Liver (tissue), 9 donors: Measurements from ENCODE around the gene KLF6. TPM values are rescaled to one million over a fixed set of nuclear protein-coding genes. Genes with fewer than 3 reads are reported as not detected.
A peak's percentile ranks its signal among the peaks of the same experiment; 100 is the strongest.

ENCODE experiments used
- DNase-seq: peaks from one replicate; pipeline ENCODE4 v3.0.0-alpha.2; 2017; ENCODE audit warnings: low spot score
- H3K27ac ChIP-seq, 2 donors: one replicate each; pipeline ENCODE4 v1.7.0; 2013; ENCODE audit warnings: inconsistent platforms in 2 of 2, low read length in 2 of 2, control low read depth in 1 of 2, low read depth in 1 of 2, mild to moderate bottlenecking in 1 of 2
- H3K27me3 ChIP-seq, 4 donors: one replicate each; pipeline versions ENCODE4 v1.6.1 to v1.7.0; 2013; ENCODE audit warnings: low read length in 3 of 4, inconsistent platforms in 1 of 4, mild to moderate bottlenecking in 1 of 4, moderate library complexity in 1 of 4; ENCODE audit not compliant: control insufficient read depth in 4 of 4, insufficient read depth in 4 of 4
- H3K36me3 ChIP-seq, 4 donors: one replicate each; pipeline versions ENCODE4 v1.6.1 to v1.7.0; 2013; ENCODE audit warnings: low read length in 3 of 4, mild to moderate bottlenecking in 3 of 4, low read depth in 1 of 4, moderate library complexity in 1 of 4; ENCODE audit not compliant: control insufficient read depth in 4 of 4, insufficient read depth in 3 of 4
- H3K4me1 ChIP-seq, 4 donors: one replicate each; pipeline versions ENCODE4 v1.6.1 to v1.7.0; 2013; ENCODE audit warnings: low read length in 3 of 4, mild to moderate bottlenecking in 3 of 4, moderate library complexity in 1 of 4; ENCODE audit not compliant: control insufficient read depth in 4 of 4, insufficient read depth in 4 of 4
- H3K4me3 ChIP-seq, 3 donors: one replicate each; pipeline versions ENCODE4 v1.6.1 to v1.7.0; 2013; ENCODE audit warnings: low read length in 3 of 3, control low read depth in 1 of 3, low read depth in 1 of 3, mild to moderate bottlenecking in 1 of 3
- H3K9ac ChIP-seq, 2 donors: one replicate each; pipeline ENCODE4 v1.7.0; 2013; ENCODE audit warnings: low read length in 2 of 2, mild to moderate bottlenecking in 2 of 2, moderate library complexity in 2 of 2, control low read depth in 1 of 2, low read depth in 1 of 2
- H3K9me3 ChIP-seq, 4 donors: one replicate each; pipeline versions ENCODE4 v1.6.1 to v1.7.0; 2013; ENCODE audit warnings: low read length in 3 of 4; ENCODE audit not compliant: control insufficient read depth in 4 of 4
- EGR1 ChIP-seq, 2 donors: IDR thresholded peaks; 2 replicates each; pipeline ENCODE4 v1.6.1; 2016 to 2018; ENCODE audit warnings: antibody characterized with exemption in 2 of 2, low read depth in 2 of 2
- FOXA1 ChIP-seq: IDR thresholded peaks from 2 replicates; pipeline ENCODE4 v1.6.1; 2016; ENCODE audit warnings: antibody characterized with exemption
- GABPA ChIP-seq, 2 donors: IDR thresholded peaks in 1 of 2; conservative IDR thresholded peaks in 1 of 2; 2 replicates each; pipeline ENCODE4 v1.6.1; 2016; ENCODE audit warnings: antibody characterized with exemption in 2 of 2, mild to moderate bottlenecking in 1 of 2, moderate library complexity in 1 of 2
- HNF4G ChIP-seq: IDR thresholded peaks from 2 replicates; pipeline ENCODE4 v1.6.1; 2016; ENCODE audit warnings: antibody characterized with exemption
- JUND ChIP-seq, 2 donors: IDR thresholded peaks; 2 replicates each; pipeline ENCODE4 v1.6.1; 2016; ENCODE audit warnings: antibody characterized with exemption in 2 of 2
- NR2F2 ChIP-seq: IDR thresholded peaks from 2 replicates; pipeline ENCODE4 v1.6.1; 2016; ENCODE audit warnings: antibody characterized with exemption
- RAD21 ChIP-seq, 2 donors: IDR thresholded peaks; 2 replicates each; pipeline ENCODE4 v1.6.1; 2016; ENCODE audit warnings: antibody characterized with exemption in 2 of 2, mild to moderate bottlenecking in 2 of 2
- RXRA ChIP-seq, 2 donors: IDR thresholded peaks; 2 replicates each; pipeline ENCODE4 v1.6.1; 2017 to 2018; ENCODE audit warnings: antibody characterized with exemption in 2 of 2, mild to moderate bottlenecking in 1 of 2
- SP1 ChIP-seq: IDR thresholded peaks from 2 replicates; pipeline ENCODE4 v1.6.1; 2018; ENCODE audit warnings: antibody characterized with exemption, mild to moderate bottlenecking
- TAF1 ChIP-seq: conservative IDR thresholded peaks from 2 replicates; pipeline ENCODE4 v1.6.1; 2016; ENCODE audit warnings: antibody characterized with exemption, mild to moderate bottlenecking
- YY1 ChIP-seq: IDR thresholded peaks from 2 replicates; pipeline ENCODE4 v1.6.1; 2016; ENCODE audit warnings: antibody characterized with exemption, mild to moderate bottlenecking
- whole genome bisulfite sequencing: extraction: QIAGEN DNeasy Blood & Tissue Kit; methylation state at CpG from one replicate; pipeline ENCODE4 v1.1.7; 2013; 5-methylcytosine and 5-hydroxymethylcytosine counted together
- polyA plus RNA-seq, 2 donors: library from polyadenylated mRNA; stranded (reverse) in 1 of 2; unstranded in 1 of 2; fragments of 200-250 nt in 1 of 2; fragments of >200 nt in 1 of 2; fragmentation: Nextera tagmentation in 1 of 2; extraction: Ambion mirVana in 1 of 2; gene quantifications; one replicate each; pipeline versions ENCODE4 v1.2.1 to v1.2.3, GENCODE V29; 2013 to 2015
- total RNA-seq, 2 donors: library from RNA; depleted of rRNA; stranded (reverse); fragments of >200 nt; gene quantifications; one replicate each; pipeline ENCODE4 v1.2.3, GENCODE V29; 2014
- TF ChIP-seq, protein P1 (sequence below): IDR thresholded peaks from 2 replicates; pipeline ENCODE4 v1.6.1; 2016; ENCODE audit warnings: antibody characterized with exemption
- TF ChIP-seq, protein P2 (sequence below): IDR thresholded peaks from 2 replicates; pipeline ENCODE4 v1.6.1; 2016; ENCODE audit warnings: antibody characterized with exemption
- TF ChIP-seq, protein P3 (sequence below): fragments of 150-350 bp; IDR thresholded peaks from 2 replicates; pipeline ENCODE4 v1.5.1; 2017; ENCODE audit warnings: improper control_type of control experiment, low read depth, low read length; ENCODE audit not compliant: missing input control
- TF ChIP-seq, protein P4 (sequence below): IDR thresholded peaks from 2 replicates; pipeline ENCODE4 v1.6.1; 2016; ENCODE audit warnings: antibody characterized with exemption
- TF ChIP-seq, protein P5 (sequence below): IDR thresholded peaks from 2 replicates; pipeline ENCODE4 v1.6.1; 2016; ENCODE audit warnings: antibody characterized with exemption, mild to moderate bottlenecking
- donor health status: healthy.
- donor health status: healthy.
- donor health status: healthy.
- donor health status: healthy.
- donor health status: healthy.

The KLF6 gene
- total and polyA plus RNA-seq, 4 donors = 11.0 to 124 (median 22.2) TPM

DNA sequence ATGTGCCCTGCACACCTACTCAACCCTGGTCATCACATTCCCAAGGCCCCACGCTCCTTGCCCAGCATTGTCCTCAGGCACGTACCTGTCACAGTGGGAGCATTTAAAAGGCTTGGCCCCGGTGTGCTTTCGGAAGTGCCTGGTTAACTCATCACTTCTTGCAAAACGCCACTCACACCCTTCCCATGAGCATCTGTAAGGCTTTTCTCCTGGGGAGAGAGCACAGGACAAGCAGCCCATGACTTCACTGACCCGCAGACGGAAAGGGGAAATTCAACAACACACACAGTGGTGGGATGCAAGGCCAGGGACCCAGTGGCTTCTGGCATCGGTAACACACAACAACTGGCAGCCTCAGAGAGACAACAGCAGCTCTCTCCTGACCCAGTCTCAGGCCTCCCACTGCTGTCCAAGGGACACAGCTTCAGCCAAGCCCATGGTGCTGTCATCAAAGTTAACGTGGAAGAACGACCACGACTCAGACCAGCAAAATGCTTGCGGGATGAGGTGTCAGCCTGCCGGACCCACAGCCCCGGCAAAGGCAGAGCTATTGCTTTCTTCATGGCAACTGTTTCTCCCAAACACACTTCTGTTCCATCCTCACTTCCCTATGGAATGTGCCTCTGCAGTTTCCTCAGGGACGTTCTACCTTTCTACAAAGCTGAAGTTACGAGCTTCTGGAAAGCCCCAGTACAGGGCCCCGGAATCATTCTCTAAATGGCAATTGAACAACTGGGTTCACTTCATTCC, 4.8 kb downstream of the KLF6 start:
- H3K27ac ChIP-seq = peak overlapping the region; percentile 89 to 100
- TF ChIP-seq, protein P1, sequence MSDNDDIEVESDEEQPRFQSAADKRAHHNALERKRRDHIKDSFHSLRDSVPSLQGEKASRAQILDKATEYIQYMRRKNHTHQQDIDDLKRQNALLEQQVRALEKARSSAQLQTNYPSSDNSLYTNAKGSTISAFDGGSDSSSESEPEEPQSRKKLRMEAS = no peak
- TF ChIP-seq JUND (IDR thresholded peaks at IDR 0.05) = peak in 1 of 2 donors; percentile 36
- WGBS = 74% methylated on average over 17 of the region's 17 CpGs
- peaks cover 2 to 25% (median 8%) of the 10 kb centered on the region in 4 donors for H3K4me1 ChIP-seq
- H3K9me3 ChIP-seq = no peaks in the 10 kb centered on the region
- no peaks in the 10 kb centered on the region for H3K27me3 ChIP-seq
- peak overlapping the region; percentile 66 to 73 for H3K9ac ChIP-seq
- H3K4me3 ChIP-seq = peak overlapping the region in 2 of 3 donors; percentile 13 to 90
- no peak for DNase-seq
- H3K36me3 ChIP-seq = peaks cover 14 to 69% (median 49%) of the 10 kb centered on the region in 4 donors

DNA sequence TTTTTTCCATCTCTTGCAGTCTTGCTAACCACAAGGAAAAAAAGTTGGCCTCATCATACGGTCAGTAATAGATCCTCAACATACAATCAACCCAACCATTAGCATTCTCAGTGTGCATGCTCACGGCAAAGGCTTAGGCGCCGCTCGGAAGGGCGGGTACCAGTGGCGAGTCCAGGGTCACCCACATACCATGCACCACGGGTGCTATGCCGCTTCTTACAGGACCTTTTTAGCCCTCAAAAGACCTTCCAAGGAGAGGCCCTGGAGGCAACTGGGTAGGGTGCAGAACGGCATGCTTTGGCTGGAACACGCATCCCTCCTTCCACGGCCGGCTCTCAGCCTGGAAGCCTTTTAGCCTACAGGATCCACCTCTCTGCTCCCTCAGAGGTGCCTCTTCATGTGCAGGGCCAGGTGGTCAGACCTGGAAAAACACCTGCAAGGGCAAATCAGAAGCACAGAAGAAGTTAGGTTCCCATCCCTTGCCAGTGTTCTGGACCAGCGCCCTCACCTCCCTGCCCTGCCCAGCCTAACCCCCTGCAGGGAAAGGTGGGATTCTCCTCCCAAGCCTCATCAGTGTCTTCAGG, 5.8 kb downstream of the KLF6 start:
- Histone ChIP-seq H3K9me3 (no peaks in the 10 kb centered on the region), H3K36me3 (peaks cover 14 to 69% (median 49%) of the 10 kb centered on the region in 4 donors), H3K4me1 (peaks cover 2 to 25% (median 8%) of the 10 kb centered on the region in 4 donors), H3K27ac (peak overlapping the region; percentile 89 to 100), H3K27me3 (no peaks in the 10 kb centered on the region), H3K9ac (peak overlapping the region in 1 of 2 donors; percentile 17), H3K4me3 (no peak overlapping the region)
- WGBS = 84% methylated on average over 14 of the region's 14 CpGs
- TF ChIP-seq HNF4G = no peak
- no peak for TF ChIP-seq RXRA (IDR thresholded peaks at IDR 0.05)
- TF ChIP-seq, protein P2, sequence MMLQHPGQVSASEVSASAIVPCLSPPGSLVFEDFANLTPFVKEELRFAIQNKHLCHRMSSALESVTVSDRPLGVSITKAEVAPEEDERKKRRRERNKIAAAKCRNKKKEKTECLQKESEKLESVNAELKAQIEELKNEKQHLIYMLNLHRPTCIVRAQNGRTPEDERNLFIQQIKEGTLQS = no peak
- no peak for TF ChIP-seq RAD21 (IDR thresholded peaks at IDR 0.05)
- TF ChIP-seq, protein P1 = no peak
- no peak for TF ChIP-seq GABPA (IDR thresholded peaks at IDR 0.05 in 1 of 2, conservative IDR thresholded peaks at IDR 0.05 in 1 of 2)
- TF ChIP-seq, protein P3, sequence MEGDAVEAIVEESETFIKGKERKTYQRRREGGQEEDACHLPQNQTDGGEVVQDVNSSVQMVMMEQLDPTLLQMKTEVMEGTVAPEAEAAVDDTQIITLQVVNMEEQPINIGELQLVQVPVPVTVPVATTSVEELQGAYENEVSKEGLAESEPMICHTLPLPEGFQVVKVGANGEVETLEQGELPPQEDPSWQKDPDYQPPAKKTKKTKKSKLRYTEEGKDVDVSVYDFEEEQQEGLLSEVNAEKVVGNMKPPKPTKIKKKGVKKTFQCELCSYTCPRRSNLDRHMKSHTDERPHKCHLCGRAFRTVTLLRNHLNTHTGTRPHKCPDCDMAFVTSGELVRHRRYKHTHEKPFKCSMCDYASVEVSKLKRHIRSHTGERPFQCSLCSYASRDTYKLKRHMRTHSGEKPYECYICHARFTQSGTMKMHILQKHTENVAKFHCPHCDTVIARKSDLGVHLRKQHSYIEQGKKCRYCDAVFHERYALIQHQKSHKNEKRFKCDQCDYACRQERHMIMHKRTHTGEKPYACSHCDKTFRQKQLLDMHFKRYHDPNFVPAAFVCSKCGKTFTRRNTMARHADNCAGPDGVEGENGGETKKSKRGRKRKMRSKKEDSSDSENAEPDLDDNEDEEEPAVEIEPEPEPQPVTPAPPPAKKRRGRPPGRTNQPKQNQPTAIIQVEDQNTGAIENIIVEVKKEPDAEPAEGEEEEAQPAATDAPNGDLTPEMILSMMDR = no peak
- TF ChIP-seq SP1 = no peak
- no peak for TF ChIP-seq YY1
- no peak for TF ChIP-seq JUND (IDR thresholded peaks at IDR 0.05)
- TF ChIP-seq, protein P4, sequence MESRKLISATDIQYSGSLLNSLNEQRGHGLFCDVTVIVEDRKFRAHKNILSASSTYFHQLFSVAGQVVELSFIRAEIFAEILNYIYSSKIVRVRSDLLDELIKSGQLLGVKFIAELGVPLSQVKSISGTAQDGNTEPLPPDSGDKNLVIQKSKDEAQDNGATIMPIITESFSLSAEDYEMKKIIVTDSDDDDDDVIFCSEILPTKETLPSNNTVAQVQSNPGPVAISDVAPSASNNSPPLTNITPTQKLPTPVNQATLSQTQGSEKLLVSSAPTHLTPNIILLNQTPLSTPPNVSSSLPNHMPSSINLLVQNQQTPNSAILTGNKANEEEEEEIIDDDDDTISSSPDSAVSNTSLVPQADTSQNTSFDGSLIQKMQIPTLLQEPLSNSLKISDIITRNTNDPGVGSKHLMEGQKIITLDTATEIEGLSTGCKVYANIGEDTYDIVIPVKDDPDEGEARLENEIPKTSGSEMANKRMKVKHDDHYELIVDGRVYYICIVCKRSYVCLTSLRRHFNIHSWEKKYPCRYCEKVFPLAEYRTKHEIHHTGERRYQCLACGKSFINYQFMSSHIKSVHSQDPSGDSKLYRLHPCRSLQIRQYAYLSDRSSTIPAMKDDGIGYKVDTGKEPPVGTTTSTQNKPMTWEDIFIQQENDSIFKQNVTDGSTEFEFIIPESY = no peak
- TF ChIP-seq NR2F2 = no peak
- no peak for TF ChIP-seq TAF1
- TF ChIP-seq EGR1 (IDR thresholded peaks at IDR 0.05; ENCODE audit: low read depth in 2 of 2) = no peak
- no peak for TF ChIP-seq FOXA1
- TF ChIP-seq, protein P5, sequence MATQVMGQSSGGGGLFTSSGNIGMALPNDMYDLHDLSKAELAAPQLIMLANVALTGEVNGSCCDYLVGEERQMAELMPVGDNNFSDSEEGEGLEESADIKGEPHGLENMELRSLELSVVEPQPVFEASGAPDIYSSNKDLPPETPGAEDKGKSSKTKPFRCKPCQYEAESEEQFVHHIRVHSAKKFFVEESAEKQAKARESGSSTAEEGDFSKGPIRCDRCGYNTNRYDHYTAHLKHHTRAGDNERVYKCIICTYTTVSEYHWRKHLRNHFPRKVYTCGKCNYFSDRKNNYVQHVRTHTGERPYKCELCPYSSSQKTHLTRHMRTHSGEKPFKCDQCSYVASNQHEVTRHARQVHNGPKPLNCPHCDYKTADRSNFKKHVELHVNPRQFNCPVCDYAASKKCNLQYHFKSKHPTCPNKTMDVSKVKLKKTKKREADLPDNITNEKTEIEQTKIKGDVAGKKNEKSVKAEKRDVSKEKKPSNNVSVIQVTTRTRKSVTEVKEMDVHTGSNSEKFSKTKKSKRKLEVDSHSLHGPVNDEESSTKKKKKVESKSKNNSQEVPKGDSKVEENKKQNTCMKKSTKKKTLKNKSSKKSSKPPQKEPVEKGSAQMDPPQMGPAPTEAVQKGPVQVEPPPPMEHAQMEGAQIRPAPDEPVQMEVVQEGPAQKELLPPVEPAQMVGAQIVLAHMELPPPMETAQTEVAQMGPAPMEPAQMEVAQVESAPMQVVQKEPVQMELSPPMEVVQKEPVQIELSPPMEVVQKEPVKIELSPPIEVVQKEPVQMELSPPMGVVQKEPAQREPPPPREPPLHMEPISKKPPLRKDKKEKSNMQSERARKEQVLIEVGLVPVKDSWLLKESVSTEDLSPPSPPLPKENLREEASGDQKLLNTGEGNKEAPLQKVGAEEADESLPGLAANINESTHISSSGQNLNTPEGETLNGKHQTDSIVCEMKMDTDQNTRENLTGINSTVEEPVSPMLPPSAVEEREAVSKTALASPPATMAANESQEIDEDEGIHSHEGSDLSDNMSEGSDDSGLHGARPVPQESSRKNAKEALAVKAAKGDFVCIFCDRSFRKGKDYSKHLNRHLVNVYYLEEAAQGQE = no peak
- no peak for DNase-seq
